ENCODE results near the gene HOOK2.

DNA sequence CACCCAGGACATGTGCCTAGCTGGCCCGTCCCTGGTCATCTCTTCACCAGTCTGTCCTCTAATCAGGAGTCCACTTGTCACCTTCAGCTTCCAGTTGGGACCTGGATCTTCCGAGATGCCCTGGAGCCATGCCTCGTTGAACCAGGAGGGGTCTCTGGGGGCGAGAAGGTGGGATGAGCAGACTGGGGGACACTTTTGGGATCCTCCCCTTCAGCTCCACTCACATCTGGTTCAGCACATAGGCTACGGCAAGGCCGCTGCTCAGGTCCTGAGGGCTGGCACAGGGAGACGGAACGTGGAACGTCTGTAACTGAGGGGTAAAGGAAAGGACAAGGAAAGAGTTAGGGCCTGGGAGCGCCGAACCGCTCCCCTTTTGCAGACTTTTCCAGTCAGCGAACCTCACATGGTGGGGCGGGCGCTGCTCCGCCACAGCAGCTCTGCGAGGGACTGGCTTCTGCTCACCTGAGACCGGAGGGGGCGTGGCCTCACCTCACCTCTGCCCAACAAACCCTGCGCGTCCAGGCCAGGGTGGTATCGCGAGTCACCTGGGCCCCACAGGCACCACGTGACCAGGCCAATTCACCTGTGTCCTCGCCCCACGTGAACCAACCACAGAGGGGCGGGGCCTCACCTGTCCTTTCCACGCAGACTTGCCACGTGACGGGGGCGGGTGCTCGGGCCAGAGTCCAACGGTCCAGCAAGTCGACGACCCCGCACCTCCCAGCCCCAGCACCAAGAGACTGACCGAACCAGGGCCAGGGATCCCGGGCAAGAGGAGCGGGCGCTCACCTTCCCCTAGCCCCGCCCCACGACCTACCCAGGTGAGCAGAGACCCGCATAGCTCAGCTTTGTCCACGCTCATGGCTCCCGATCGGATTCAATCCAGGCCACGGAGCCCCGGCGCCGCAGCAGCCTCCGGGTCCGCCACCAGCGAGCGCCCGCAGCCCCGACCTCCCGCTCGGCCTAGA lies at the start of gene HOOK2:
- TF ChIP-seq, protein P1, sequence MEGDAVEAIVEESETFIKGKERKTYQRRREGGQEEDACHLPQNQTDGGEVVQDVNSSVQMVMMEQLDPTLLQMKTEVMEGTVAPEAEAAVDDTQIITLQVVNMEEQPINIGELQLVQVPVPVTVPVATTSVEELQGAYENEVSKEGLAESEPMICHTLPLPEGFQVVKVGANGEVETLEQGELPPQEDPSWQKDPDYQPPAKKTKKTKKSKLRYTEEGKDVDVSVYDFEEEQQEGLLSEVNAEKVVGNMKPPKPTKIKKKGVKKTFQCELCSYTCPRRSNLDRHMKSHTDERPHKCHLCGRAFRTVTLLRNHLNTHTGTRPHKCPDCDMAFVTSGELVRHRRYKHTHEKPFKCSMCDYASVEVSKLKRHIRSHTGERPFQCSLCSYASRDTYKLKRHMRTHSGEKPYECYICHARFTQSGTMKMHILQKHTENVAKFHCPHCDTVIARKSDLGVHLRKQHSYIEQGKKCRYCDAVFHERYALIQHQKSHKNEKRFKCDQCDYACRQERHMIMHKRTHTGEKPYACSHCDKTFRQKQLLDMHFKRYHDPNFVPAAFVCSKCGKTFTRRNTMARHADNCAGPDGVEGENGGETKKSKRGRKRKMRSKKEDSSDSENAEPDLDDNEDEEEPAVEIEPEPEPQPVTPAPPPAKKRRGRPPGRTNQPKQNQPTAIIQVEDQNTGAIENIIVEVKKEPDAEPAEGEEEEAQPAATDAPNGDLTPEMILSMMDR (IDR thresholded peaks at IDR 0.05) = no peak
- TF ChIP-seq POLR2A (IDR thresholded peaks at IDR 0.05) = peak in 1 of 2 donors; percentile 26
- no peak for TF ChIP-seq EP300 (IDR thresholded peaks at IDR 0.05)
- TF ChIP-seq POLR2AphosphoS5 (IDR thresholded peaks at IDR 0.05) = no peak

Data from gastroesophageal sphincter (tissue), 3 donors.